Keratinocyte (primary cell): ENCODE results near the gene CAMSAP3. TPM values are rescaled to one million over a fixed set of nuclear protein-coding genes. Genes with fewer than 3 reads are reported as not detected.

Source experiments
- DNase-seq: peaks from one replicate; pipeline ENCODE4 v3.0.0-alpha.2; 2011; ENCODE audit warnings: low read depth, missing footprints, low spot score
- FAIRE-seq: peaks from 2 replicates; lab custom pipeline; 2011; peaks lifted over from hg19 to GRCh38; lab: Jason Lieb, UNC
- H2AFZ ChIP-seq: 2 replicates; pipeline ENCODE4 v1.6.0; 2012; ENCODE audit warnings: low read length, control low read depth, inconsistent platforms; ENCODE audit not compliant: control insufficient read depth
- H3K27ac ChIP-seq: 2 replicates; pipeline ENCODE4 v1.5.1; 2011; ENCODE audit warnings: low read length; ENCODE audit not compliant: control insufficient read depth, insufficient read depth
- H3K27me3 ChIP-seq: 3 replicates; pipeline ENCODE4 v1.6.0; 2011; ENCODE audit warnings: low read length; ENCODE audit not compliant: control insufficient read depth, insufficient read depth; ENCODE audit errors: extremely low read depth
- H3K36me3 ChIP-seq, 2 experiments: 2 replicates in 1 of 2; 3 replicates in 1 of 2; pipeline ENCODE4 v1.5.1; 2011; ENCODE audit warnings: low read length in 2 of 2, mild to moderate bottlenecking in 1 of 2; ENCODE audit not compliant: control insufficient read depth in 2 of 2, insufficient read depth in 2 of 2; ENCODE audit errors: extremely low read depth in 1 of 2
- H3K4me1 ChIP-seq: 3 replicates; pipeline ENCODE4 v1.5.1; 2011; ENCODE audit warnings: low read length; ENCODE audit not compliant: control insufficient read depth, insufficient read depth; ENCODE audit errors: extremely low read depth
- H3K4me2 ChIP-seq: 3 replicates; pipeline ENCODE4 v1.6.0; 2011; ENCODE audit warnings: low read depth, low read length; ENCODE audit not compliant: control insufficient read depth, insufficient read depth; ENCODE audit errors: extremely low read depth
- H3K4me3 ChIP-seq, 3 experiments: fragments of 200-600 bp in 1 of 3; sonication (generic) in 1 of 3; 2 replicates in 2 of 3; 3 replicates in 1 of 3; pipeline ENCODE4 v1.5.1; 2011 to 2016; ENCODE audit warnings: low read length in 3 of 3, mild to moderate bottlenecking in 3 of 3, control low read depth in 2 of 3, inconsistent platforms in 1 of 3, low read depth in 1 of 3, mixed read lengths in 1 of 3, mixed run types in 1 of 3, moderate library complexity in 1 of 3; ENCODE audit not compliant: control insufficient read depth in 2 of 3, insufficient read depth in 2 of 3; ENCODE audit errors: extremely low read depth in 1 of 3
- H3K79me2 ChIP-seq: 2 replicates; pipeline ENCODE4 v1.6.0; 2012; ENCODE audit warnings: low read length; ENCODE audit not compliant: control insufficient read depth, insufficient read depth
- H3K9ac ChIP-seq: 3 replicates; pipeline ENCODE4 v1.6.0; 2011; ENCODE audit warnings: low read length; ENCODE audit not compliant: control insufficient read depth, insufficient read depth; ENCODE audit errors: extremely low read depth
- H3K9me1 ChIP-seq: 3 replicates; pipeline ENCODE4 v1.6.0; 2011; ENCODE audit warnings: low read length; ENCODE audit not compliant: control insufficient read depth, insufficient read depth; ENCODE audit errors: extremely low read depth
- H3K9me3 ChIP-seq: 2 replicates; pipeline ENCODE4 v1.5.1; 2012; ENCODE audit warnings: low read depth, low read length; ENCODE audit not compliant: control insufficient read depth
- H4K20me1 ChIP-seq: 3 replicates; pipeline ENCODE4 v1.6.0; 2011; ENCODE audit warnings: low read length; ENCODE audit not compliant: control insufficient read depth, insufficient read depth; ENCODE audit errors: extremely low read depth
- EZH2 ChIP-seq: IDR thresholded peaks from one replicate; pipeline ENCODE4 v1.6.1; 2012; ENCODE audit warnings: inconsistent platforms, mild to moderate bottlenecking, low read length, moderate library complexity
- dilution Hi-C: fragments of 300-500 bp; cut with MboI; formaldehyde crosslinking; loops from one replicate; pipeline ENCODE4 v1.7.0; 2020; ENCODE audit warnings: low sequenced_read_pairs; ENCODE audit not compliant: extremely low pct_ligation_motif_present
- polyA plus RNA-seq, 5 experiments: library from polyadenylated mRNA; depleted of rRNA in 3 of 5; stranded (reverse) in 3 of 5; stranded (forward) in 1 of 5; unstranded in 1 of 5; fragments of >200 nt; gene quantifications; 1 replicate in 1 of 5; 2 replicates in 3 of 5; 3 replicates in 1 of 5; pipeline versions ENCODE4 v1.2.1 to v1.2.3, GENCODE V29; 2011 to 2012; ENCODE audit warnings: missing spikeins in 2 of 5, low read depth in 1 of 5, low replicate concordance in 1 of 5
- TF ChIP-seq, protein P1 (sequence below), 3 experiments: IDR thresholded peaks in 1 of 3; conservative IDR thresholded peaks in 1 of 3; optimal IDR thresholded peaks in 1 of 3; 2 replicates in 2 of 3; 3 replicates in 1 of 3; pipeline versions ENCODE3 to v1.5.1; 2011; ENCODE audit warnings: low read length in 3 of 3, mild to moderate bottlenecking in 3 of 3, moderate library complexity in 2 of 3, control low read depth in 1 of 3, inconsistent platforms in 1 of 3; ENCODE audit not compliant: insufficient read depth in 2 of 3; ENCODE audit errors: extremely low read depth in 1 of 3

The CAMSAP3 gene
- polyA plus RNA-seq, 1 donor (not counting 4 experiments of a cell fraction or from before 2014, with no cell fraction given), result 2.4 TPM

DNA sequence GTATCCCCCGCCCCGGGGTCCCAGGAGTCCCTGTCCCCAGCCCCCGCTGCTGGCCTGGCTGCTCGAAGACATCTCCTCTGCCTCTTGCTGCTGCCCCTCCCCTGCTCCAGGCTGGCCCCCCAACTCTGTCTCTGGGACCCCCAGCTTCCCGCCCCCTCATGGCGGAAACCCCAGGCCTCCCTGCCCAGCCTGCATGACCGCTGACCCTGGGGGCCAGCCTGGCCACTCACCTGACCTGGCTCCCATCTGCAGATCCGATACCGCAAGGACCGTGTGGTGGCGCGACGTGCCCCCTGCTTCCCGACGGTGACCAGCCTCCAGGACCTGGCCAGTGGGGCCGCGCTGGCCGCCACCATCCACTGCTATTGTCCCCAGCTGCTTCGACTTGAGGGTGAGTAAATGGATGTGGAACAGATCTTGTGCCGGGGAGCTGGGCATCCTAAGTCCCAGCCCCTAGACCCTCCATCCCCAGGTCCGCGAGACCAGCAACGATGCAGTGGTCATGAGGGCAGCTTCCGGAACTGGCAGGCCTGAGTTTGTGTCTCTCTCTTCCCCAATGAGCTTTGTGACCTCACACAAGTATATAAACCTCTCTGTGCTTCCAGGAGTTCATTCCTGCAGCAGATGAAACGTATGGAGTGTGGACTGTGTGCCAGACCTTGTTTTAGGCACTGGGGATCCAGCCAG lies 12.4 kb downstream of the CAMSAP3 start:
- H4K20me1 ChIP-seq, result no peaks in the 10 kb centered on the region
- no peak for FAIRE-seq
- H3K9me3 ChIP-seq, result no peaks in the 10 kb centered on the region
- H2AFZ ChIP-seq, result no peak overlapping the region
- peaks cover 13 to 14% of the 10 kb centered on the region in 2 experiments for H3K36me3 ChIP-seq
- H3K4me3 ChIP-seq, result no peak overlapping the region
- no peak overlapping the region for H3K9ac ChIP-seq
- DNase-seq, result no peak
- H3K79me2 ChIP-seq, result no peaks in the 10 kb centered on the region
- no peak overlapping the region for H3K27ac ChIP-seq
- no peaks in the 10 kb centered on the region for H3K9me1 ChIP-seq
- dilution Hi-C loops, result no loop called here
- no peaks in the 10 kb centered on the region for H3K4me1 ChIP-seq
- H3K27me3 ChIP-seq, result no peaks in the 10 kb centered on the region
- no peak for TF ChIP-seq EZH2
- H3K4me2 ChIP-seq, result no peak overlapping the region

DNA sequence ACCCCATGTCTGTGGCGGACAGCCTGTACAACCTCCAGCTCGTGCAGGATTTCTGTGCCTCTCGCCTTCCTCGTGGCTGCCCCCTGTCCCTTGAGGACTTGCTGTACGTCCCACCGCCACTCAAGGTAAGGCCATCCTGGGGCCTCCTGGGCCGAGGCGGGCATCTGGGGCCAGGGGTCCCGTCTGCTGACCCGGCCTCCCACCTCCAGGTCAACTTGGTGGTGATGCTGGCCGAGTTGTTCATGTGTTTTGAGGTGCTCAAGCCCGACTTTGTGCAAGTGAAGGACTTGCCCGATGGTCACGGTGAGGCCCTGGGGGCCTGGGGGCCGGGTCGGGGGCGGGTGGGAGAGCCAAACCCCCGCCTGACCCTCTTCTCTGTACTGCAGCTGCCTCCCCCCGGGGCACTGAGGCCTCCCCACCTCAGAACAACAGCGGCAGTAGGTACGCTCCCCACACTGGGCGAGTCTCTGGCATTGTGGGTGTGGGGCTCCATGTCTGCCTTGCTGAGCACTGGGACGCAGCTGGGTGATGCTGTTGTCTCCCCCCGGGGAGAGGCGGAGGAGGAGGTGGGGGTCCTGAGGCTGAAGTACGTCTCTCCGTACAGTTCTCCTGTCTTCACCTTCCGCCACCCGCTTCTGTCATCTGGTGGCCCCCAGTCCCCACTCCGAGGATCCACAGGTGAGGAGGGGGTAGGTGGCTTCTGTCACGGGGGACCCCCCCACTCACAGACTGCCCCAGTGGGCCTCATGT lies 15.0 kb downstream of the CAMSAP3 start:
- no peaks in the 10 kb centered on the region for H3K4me1 ChIP-seq
- H4K20me1 ChIP-seq, result no peaks in the 10 kb centered on the region
- no peaks in the 10 kb centered on the region for H3K9me1 ChIP-seq
- no peak overlapping the region for H3K27ac ChIP-seq
- H3K4me3 ChIP-seq, result no peak overlapping the region
- peaks cover 13 to 18% of the 10 kb centered on the region in 2 experiments for H3K36me3 ChIP-seq
- H2AFZ ChIP-seq, result no peak overlapping the region
- H3K9me3 ChIP-seq, result no peaks in the 10 kb centered on the region
- dilution Hi-C loops, result no loop called here
- FAIRE-seq (no peak), DNase-seq (no peak)
- no peak overlapping the region for H3K9ac ChIP-seq
- H3K27me3 ChIP-seq, result no peaks in the 10 kb centered on the region
- no peaks in the 10 kb centered on the region for H3K79me2 ChIP-seq
- TF ChIP-seq, protein P1, sequence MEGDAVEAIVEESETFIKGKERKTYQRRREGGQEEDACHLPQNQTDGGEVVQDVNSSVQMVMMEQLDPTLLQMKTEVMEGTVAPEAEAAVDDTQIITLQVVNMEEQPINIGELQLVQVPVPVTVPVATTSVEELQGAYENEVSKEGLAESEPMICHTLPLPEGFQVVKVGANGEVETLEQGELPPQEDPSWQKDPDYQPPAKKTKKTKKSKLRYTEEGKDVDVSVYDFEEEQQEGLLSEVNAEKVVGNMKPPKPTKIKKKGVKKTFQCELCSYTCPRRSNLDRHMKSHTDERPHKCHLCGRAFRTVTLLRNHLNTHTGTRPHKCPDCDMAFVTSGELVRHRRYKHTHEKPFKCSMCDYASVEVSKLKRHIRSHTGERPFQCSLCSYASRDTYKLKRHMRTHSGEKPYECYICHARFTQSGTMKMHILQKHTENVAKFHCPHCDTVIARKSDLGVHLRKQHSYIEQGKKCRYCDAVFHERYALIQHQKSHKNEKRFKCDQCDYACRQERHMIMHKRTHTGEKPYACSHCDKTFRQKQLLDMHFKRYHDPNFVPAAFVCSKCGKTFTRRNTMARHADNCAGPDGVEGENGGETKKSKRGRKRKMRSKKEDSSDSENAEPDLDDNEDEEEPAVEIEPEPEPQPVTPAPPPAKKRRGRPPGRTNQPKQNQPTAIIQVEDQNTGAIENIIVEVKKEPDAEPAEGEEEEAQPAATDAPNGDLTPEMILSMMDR (optimal IDR thresholded peaks at IDR 0.05 in 1 of 3, IDR thresholded peaks at IDR 0.05 in 1 of 3, conservative IDR thresholded peaks at IDR 0.05 in 1 of 3; ENCODE audit: extremely low read depth in 1 of 3, insufficient read depth in 2 of 3, low read length in 3 of 3), result no peak
- TF ChIP-seq EZH2, result no peak
- H3K4me2 ChIP-seq, result no peak overlapping the region
